ENCODE measurements around the gene GIPC3. TPM values are rescaled to one million over a fixed set of nuclear protein-coding genes. Genes with fewer than 3 reads are reported as not detected.

GIPC3 gene
- total RNA-seq, 3 donors from 2014 or later: 0.34 to 1.1 (median 0.58) TPM

GRCh38 chr19:3639479-3639878, 54.2 kb downstream of the GIPC3 start:
- DNase-seq (no peak), ATAC-seq (no peak)
- Histone ChIP-seq H3K4me3 (no peak overlapping the region), H3K4me1 (ENCODE audit: low read depth) (no peaks in the 10 kb centered on the region), H3K9me3 (no peaks in the 10 kb centered on the region), H3K36me3 (ENCODE audit: low read depth) (no peaks in the 10 kb centered on the region)
- intact Hi-C loops (cut with DNase I, micrococcal nuclease): no loop called here
- no peak for TF ChIP-seq CTCF (IDR thresholded peaks at IDR 0.05)

GRCh38 chr19:3641515-3642269, 56.4 kb downstream of the GIPC3 start:
- no peaks in the 10 kb centered on the region for H3K36me3 ChIP-seq (ENCODE audit: low read depth)
- H3K4me1 ChIP-seq (ENCODE audit: low read depth): no peaks in the 10 kb centered on the region
- DNase-seq (no peak), ATAC-seq (no peak)
- TF ChIP-seq CTCF (IDR thresholded peaks at IDR 0.05): no peak
- no peak overlapping the region for H3K4me3 ChIP-seq
- no peaks in the 10 kb centered on the region for H3K9me3 ChIP-seq
- intact Hi-C loops (cut with DNase I, micrococcal nuclease): no loop called here

DNA sequence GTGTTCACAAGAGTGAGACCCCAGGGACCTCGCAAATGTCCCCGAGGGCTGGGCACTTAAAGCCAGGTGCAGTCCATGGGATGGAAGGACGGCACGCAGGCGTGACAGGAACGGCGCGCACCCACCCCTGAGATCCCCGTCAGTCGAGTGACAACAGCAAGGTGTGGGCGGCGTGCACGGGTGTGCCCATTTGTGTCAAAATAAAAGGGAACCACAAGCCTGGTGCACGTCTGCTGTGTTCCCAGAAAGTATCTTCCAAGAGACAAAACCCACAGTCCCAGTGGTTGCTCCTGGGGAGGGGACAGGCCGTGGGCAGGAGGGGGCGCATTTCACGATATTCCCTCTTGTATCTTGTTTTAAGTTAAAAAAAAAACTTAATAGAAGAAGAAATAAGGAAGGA, 57.0 kb downstream of the GIPC3 start:
- no peaks in the 10 kb centered on the region for H3K4me1 ChIP-seq (ENCODE audit: low read depth)
- DNase-seq: no peak
- no peaks in the 10 kb centered on the region for H3K36me3 ChIP-seq (ENCODE audit: low read depth)
- intact Hi-C loops (cut with DNase I, micrococcal nuclease): no loop called here
- no peak for ATAC-seq
- H3K9me3 ChIP-seq: no peaks in the 10 kb centered on the region
- no peak for TF ChIP-seq CTCF (IDR thresholded peaks at IDR 0.05)
- no peak overlapping the region for H3K4me3 ChIP-seq

Other genes starting within 250 kb of the GIPC3 start
- 100 to 1,000 TPM in 1 of 3 donors, 10 to 100 TPM in 2; 38.4 to 210 (median 79.3) TPM for gene NFIC, start 218.9 kb upstream of the GIPC3 start, total RNA-seq
- gene SMIM24, start 105.0 kb upstream of the GIPC3 start, total RNA-seq: 10 to 100 TPM in 2 of 3 donors, 1 to 10 TPM in 1; 8.5 to 62.5 (median 41.8) TPM
- 1 to 10 TPM; 1.1 to 5.5 (median 5.5) TPM for gene SMIM44, start 102.0 kb upstream of the GIPC3 start, total RNA-seq
- gene DOHH, start 84.8 kb upstream of the GIPC3 start, total RNA-seq: 10 to 100 TPM in 2 of 3 donors, 1 to 10 TPM in 1; 7.6 to 11.1 (median 10.4) TPM
- 10 to 100 TPM; 35.9 to 59.6 (median 46.4) TPM for gene FZR1, start 79.2 kb upstream of the GIPC3 start, total RNA-seq
- 1 to 10 TPM; 3.2 to 6.0 (median 3.4) TPM for gene TEKTIP1, start 46.3 kb upstream of the GIPC3 start, total RNA-seq
- 10 to 100 TPM; 25.0 to 43.6 (median 36.8) TPM for gene MFSD12, start 27.9 kb upstream of the GIPC3 start, total RNA-seq
- gene HMG20B, start 12.5 kb upstream of the GIPC3 start, total RNA-seq: 10 to 100 TPM; 79.9 to 81.9 (median 81.4) TPM
- 1 to 10 TPM in 2 of 3 donors, under 1 TPM in 1; 0.72 to 2.3 (median 1.1) TPM for gene TBXA2R, start 21.4 kb downstream of the GIPC3 start, total RNA-seq
- 10 to 100 TPM; 22.4 to 26.8 (median 22.6) TPM for gene CACTIN, start 41.3 kb downstream of the GIPC3 start, total RNA-seq
- 10 to 100 TPM; 23.1 to 95.2 (median 23.2) TPM for gene PIP5K1C, start 115.0 kb downstream of the GIPC3 start, total RNA-seq
- gene TJP3, start 122.9 kb downstream of the GIPC3 start, total RNA-seq: 100 to 1,000 TPM; 167 to 357 (median 285) TPM
- 10 to 100 TPM; 18.9 to 23.0 (median 19.2) TPM for gene APBA3, start 176.2 kb downstream of the GIPC3 start, total RNA-seq
- 10 to 100 TPM; 51.6 to 64.9 (median 56.2) TPM for gene MRPL54, start 177.2 kb downstream of the GIPC3 start, total RNA-seq
- not detected for gene RAX2, start 186.8 kb downstream of the GIPC3 start, total RNA-seq
- gene MATK, start 200.9 kb downstream of the GIPC3 start, total RNA-seq: 1 to 10 TPM; 2.2 to 3.6 (median 2.4) TPM